Common myeloid progenitor, CD34-positive (primary cell): Measurements from ENCODE around the gene ROBO1.

Source experiments
- CTCF ChIA-PET: fragments of 350-600 bp; sonication (Branson Sonifier 250); formaldehyde crosslinking; loops from one replicate; lab custom pipeline; 2021; ENCODE audit warnings: antibody characterized with exemption; lab: Charles Lee
- POLR2A ChIA-PET: fragments of 350-600 bp; sonication (Branson Sonifier 250); formaldehyde crosslinking; loops from one replicate; lab custom pipeline; 2021; ENCODE audit warnings: antibody characterized with exemption; lab: Charles Lee
- DNase-seq, 3 donors: peaks; one replicate each; pipeline versions ENCODE4 v3.0.0 to v3.0.0-alpha.2; 2013
- H3K27ac ChIP-seq, 2 experiments: 1 replicate in 1 of 2; 2 replicates in 1 of 2; pipeline ENCODE4 v1.7.0; 2013; ENCODE audit warnings: inconsistent platforms in 2 of 2, low read length in 2 of 2, mild to moderate bottlenecking in 2 of 2, low read depth in 1 of 2, moderate library complexity in 1 of 2; ENCODE audit not compliant: severe bottlenecking in 2 of 2, insufficient read depth in 1 of 2, poor library complexity in 1 of 2
- H3K27me3 ChIP-seq, 5 experiments: replicated peaks in 2 of 5; 1 replicate in 3 of 5; 2 replicates in 2 of 5; pipeline versions ENCODE4 v1.6.1 to v1.7.0; 2013; ENCODE audit warnings: low read length in 4 of 5, mild to moderate bottlenecking in 2 of 5, moderate library complexity in 2 of 5, inconsistent platforms in 1 of 5; ENCODE audit not compliant: insufficient read depth in 5 of 5, control insufficient read depth in 4 of 5
- H3K36me3 ChIP-seq, 4 experiments: 1 replicate in 2 of 4; 2 replicates in 2 of 4; pipeline versions ENCODE4 v1.6.1 to v1.7.0; 2013; ENCODE audit warnings: low read length in 3 of 4, control low read depth in 1 of 4, mild to moderate bottlenecking in 1 of 4; ENCODE audit not compliant: control insufficient read depth in 4 of 4, insufficient read depth in 4 of 4
- H3K4me1 ChIP-seq, 4 experiments: 1 replicate in 3 of 4; 2 replicates in 1 of 4; pipeline versions ENCODE4 v1.6.1 to v1.7.1; 2013; ENCODE audit warnings: low read length in 3 of 4, mild to moderate bottlenecking in 3 of 4, control low read depth in 1 of 4, inconsistent platforms in 1 of 4, moderate library complexity in 1 of 4; ENCODE audit not compliant: control insufficient read depth in 4 of 4, insufficient read depth in 4 of 4; ENCODE audit errors: control extremely low read depth in 1 of 4
- H3K4me3 ChIP-seq, 7 experiments: 1 replicate in 4 of 7; 2 replicates in 3 of 7; pipeline versions ENCODE4 v1.5.1 to v1.7.0; 2013; ENCODE audit warnings: mild to moderate bottlenecking in 7 of 7, low read length in 6 of 7, moderate library complexity in 6 of 7, inconsistent platforms in 2 of 7, low read depth in 2 of 7, control low read depth in 1 of 7; ENCODE audit not compliant: insufficient read depth in 4 of 7, control insufficient read depth in 1 of 7; ENCODE audit errors: extremely low read depth in 1 of 7
- H3K9me3 ChIP-seq, 5 experiments: 1 replicate in 4 of 5; 2 replicates in 1 of 5; pipeline versions ENCODE4 v1.6.1 to v1.7.1; 2013; ENCODE audit warnings: low read length in 4 of 5, mild to moderate bottlenecking in 2 of 5, inconsistent platforms in 1 of 5, low read depth in 1 of 5, moderate library complexity in 1 of 5; ENCODE audit not compliant: control insufficient read depth in 4 of 5, insufficient read depth in 2 of 5; ENCODE audit errors: control extremely low read depth in 1 of 5
- WGBS: methylation state at CpG from one replicate; pipeline ENCODE4 v1.1.5; 2013; ENCODE audit not compliant: insufficient coverage; 5-methylcytosine and 5-hydroxymethylcytosine counted together

The ROBO1 gene

DNA sequence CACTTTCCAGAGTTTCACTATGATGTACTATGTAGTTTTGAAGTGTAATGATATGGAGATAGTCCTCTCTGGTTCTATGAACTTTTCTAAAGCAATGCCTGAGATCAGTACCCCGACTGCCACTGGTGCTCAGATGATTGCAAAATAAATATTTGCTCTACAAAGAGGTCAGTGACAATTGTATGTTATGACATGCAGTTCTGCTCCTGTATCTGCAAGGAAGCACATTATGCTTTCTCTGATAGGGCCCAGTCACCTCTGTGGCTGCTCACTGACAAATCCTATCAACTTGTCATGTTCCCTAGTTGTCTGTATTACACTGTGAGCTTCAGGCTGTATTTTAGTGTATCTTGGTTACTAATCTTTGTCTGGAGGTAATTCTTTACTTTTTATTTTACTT is 362.6 kb downstream of the ROBO1 start:
- H3K27ac ChIP-seq, result no peak overlapping the region
- no peaks in the 10 kb centered on the region for H3K27me3 ChIP-seq
- DNase-seq, result no peak
- H3K9me3 ChIP-seq, result no peaks in the 10 kb centered on the region
- WGBS, result no CpG with 5 or more reads among the region's 1 CpG
- CTCF ChIA-PET, result no interaction called here
- no peak overlapping the region for H3K4me3 ChIP-seq
- POLR2A ChIA-PET, result no interaction called here
- no peaks in the 10 kb centered on the region for H3K4me1 ChIP-seq
- no peaks in the 10 kb centered on the region for H3K36me3 ChIP-seq

GRCh38 chr3:79396595-79396994 is 371.2 kb downstream of the ROBO1 start:
- 100% methylated on average over 1 of the region's 2 CpGs for WGBS
- H3K4me3 ChIP-seq, result no peak overlapping the region
- CTCF ChIA-PET, result no interaction called here
- H3K4me1 ChIP-seq, result no peaks in the 10 kb centered on the region
- H3K27ac ChIP-seq, result no peak overlapping the region
- no peaks in the 10 kb centered on the region for H3K36me3 ChIP-seq
- H3K27me3 ChIP-seq, result no peaks in the 10 kb centered on the region
- no peaks in the 10 kb centered on the region for H3K9me3 ChIP-seq
- DNase-seq, result no peak
- POLR2A ChIA-PET, result no interaction called here

DNA sequence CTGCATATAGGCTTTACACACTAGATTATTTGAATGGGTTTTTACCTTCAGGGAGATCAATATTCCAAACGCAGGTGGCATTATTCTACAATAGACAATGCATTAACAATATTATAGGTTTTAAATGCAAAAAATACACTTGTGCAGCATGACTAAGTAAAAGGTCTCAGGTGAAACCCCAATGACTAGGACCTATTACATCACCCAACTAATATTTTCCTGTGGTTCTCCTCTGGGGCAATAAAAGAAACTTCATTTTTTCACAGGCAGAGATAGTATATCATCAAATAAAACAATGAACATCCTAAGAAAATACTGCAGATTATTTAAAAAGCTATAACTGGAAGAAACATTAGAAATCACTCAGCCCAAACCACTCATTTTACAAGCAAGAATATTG is 375.3 kb downstream of the ROBO1 start:
- no CpG with 5 or more reads among the region's 1 CpG for WGBS
- POLR2A ChIA-PET, result no interaction called here
- H3K27ac ChIP-seq, result no peak overlapping the region
- H3K9me3 ChIP-seq, result no peaks in the 10 kb centered on the region
- no peaks in the 10 kb centered on the region for H3K36me3 ChIP-seq
- H3K4me1 ChIP-seq, result no peaks in the 10 kb centered on the region
- H3K4me3 ChIP-seq, result no peak overlapping the region
- no peaks in the 10 kb centered on the region for H3K27me3 ChIP-seq
- CTCF ChIA-PET, result no interaction called here
- DNase-seq, result no peak

DNA sequence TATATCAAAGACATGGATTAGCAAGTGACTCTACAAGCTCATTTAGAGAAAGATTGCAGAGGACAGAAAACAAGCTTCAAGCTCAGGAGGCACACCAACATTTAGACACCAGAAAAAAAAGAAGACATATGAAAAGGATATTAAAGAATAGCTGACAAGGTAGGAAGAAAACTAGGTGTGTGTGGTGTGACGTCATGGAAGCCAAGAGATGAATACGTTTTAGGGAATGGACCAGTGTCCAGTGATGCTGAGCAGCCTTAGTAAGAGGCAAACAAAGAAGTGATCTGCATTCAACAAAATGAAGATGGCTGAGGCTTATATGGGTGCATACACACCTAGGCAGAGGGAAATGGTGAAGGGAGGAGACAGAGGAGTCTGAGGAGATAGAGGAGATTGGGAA is 377.4 kb downstream of the ROBO1 start:
- Histone ChIP-seq H3K27me3 (no peaks in the 10 kb centered on the region), H3K27ac (no peak overlapping the region), H3K36me3 (no peaks in the 10 kb centered on the region), H3K9me3 (no peaks in the 10 kb centered on the region), H3K4me1 (no peaks in the 10 kb centered on the region), H3K4me3 (no peak overlapping the region)
- WGBS, result 91% methylated on average over 2 of the region's 2 CpGs
- ChIA-PET CTCF (no interaction called here), POLR2A (no interaction called here)
- no peak for DNase-seq

DNA sequence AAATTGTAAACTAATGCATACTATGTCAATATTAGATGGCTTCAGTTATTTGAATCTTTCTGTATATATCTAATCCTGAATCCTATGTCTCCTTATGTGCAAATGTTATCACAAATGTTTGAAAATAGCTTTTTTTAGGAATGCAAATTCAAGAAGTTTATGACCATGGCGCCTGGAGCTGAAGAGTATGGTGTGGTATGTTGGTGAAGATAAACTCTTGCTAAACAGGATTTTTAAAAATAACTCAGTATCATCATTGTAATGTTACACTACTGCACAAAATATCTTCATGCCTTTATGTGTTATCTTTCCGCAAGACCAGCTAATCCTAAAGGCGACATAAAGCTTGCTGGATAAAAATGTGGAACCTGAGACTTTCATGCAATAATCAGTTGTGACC is 382.6 kb downstream of the ROBO1 start:
- POLR2A ChIA-PET, result no interaction called here
- no peaks in the 10 kb centered on the region for H3K36me3 ChIP-seq
- H3K4me1 ChIP-seq, result no peaks in the 10 kb centered on the region
- no peak for DNase-seq
- no peak overlapping the region for H3K27ac ChIP-seq
- H3K9me3 ChIP-seq, result no peaks in the 10 kb centered on the region
- H3K27me3 ChIP-seq, result no peaks in the 10 kb centered on the region
- WGBS, result 100% methylated on average over 2 of the region's 3 CpGs
- H3K4me3 ChIP-seq, result no peak overlapping the region
- CTCF ChIA-PET, result no interaction called here

GRCh38 chr3:79383402-79384012 is 384.3 kb downstream of the ROBO1 start:
- WGBS, result 0% methylated on average over 2 of the region's 3 CpGs
- no peak overlapping the region for H3K27ac ChIP-seq
- H3K27me3 ChIP-seq, result no peaks in the 10 kb centered on the region
- H3K36me3 ChIP-seq, result no peaks in the 10 kb centered on the region
- H3K4me3 ChIP-seq, result no peak overlapping the region
- no peaks in the 10 kb centered on the region for H3K4me1 ChIP-seq
- no peaks in the 10 kb centered on the region for H3K9me3 ChIP-seq
- ChIA-PET CTCF (no interaction called here), POLR2A (no interaction called here)
- peak in 2 of 3 donors; percentile 4 to 15 for DNase-seq

DNA sequence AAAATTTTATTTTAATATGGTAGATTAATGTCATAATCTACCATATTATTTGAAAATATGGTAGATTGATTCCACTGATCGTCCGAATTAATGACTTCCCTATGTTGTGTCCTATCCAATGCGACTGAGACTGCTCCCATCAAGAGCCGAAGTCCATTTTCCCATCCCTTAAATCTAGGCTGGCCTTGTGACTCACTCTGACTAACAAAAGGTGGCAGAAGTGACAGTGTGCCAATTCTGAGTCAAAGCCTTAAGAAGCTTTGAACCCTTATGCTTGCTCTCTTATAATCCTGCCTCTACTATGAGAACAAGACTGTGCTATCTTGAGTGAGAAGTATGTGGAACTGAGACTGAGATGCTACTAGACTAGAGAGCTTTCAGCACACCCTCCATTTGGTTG is 387.2 kb downstream of the ROBO1 start:
- Histone ChIP-seq H3K27ac (no peak overlapping the region), H3K9me3 (no peaks in the 10 kb centered on the region), H3K4me1 (no peaks in the 10 kb centered on the region), H3K4me3 (no peak overlapping the region), H3K36me3 (no peaks in the 10 kb centered on the region), H3K27me3 (no peaks in the 10 kb centered on the region)
- DNase-seq, result no peak
- 83% methylated on average over 4 of the region's 4 CpGs for WGBS
- ChIA-PET POLR2A (no interaction called here), CTCF (no interaction called here)
